PC-3 (cell line): ENCODE results near the gene UAP1L1.

ENCODE experiments used
- CTCF ChIP-seq: fragments of 300-600 bp; sonication (generic); conservative IDR thresholded peaks from 2 replicates; pipeline ENCODE4 v1.5.1; 2017; ENCODE audit warnings: antibody characterized with exemption, low read depth, mild to moderate bottlenecking, low read length
- EZH2 ChIP-seq: fragments of 300-600 bp; sonication (generic); IDR thresholded peaks from one replicate; pipeline ENCODE4 v1.6.1; 2017; ENCODE audit warnings: antibody characterized with exemption, mild to moderate bottlenecking, low read length; ENCODE audit not compliant: unreplicated experiment
- EZH2phosphoT487 ChIP-seq: fragments of 300-600 bp; sonication (generic); IDR thresholded peaks from 2 replicates; pipeline ENCODE4 v1.6.1; 2018; ENCODE audit warnings: mild to moderate bottlenecking, antibody characterized with exemption, low read length, borderline replicate concordance

- TF ChIP-seq EZH2phosphoT487 (no peak), EZH2 (no peak), CTCF (no peak)
Observed at GRCh38 chr9:137050570-137050969, 26.7 kb upstream of the UAP1L1 start.
